GM12891 (cell line): Measurements from ENCODE around the gene SPAG9.

ENCODE experiments used
- POLR2A ChIP-seq: IDR thresholded peaks from 2 replicates; pipeline ENCODE4 v1.6.1; 2011; ENCODE audit warnings: low read depth, low read length, control low read depth
- SPI1 ChIP-seq: IDR thresholded peaks from 2 replicates; pipeline ENCODE4 v1.6.1; 2011; ENCODE audit warnings: low read depth, low read length, control low read depth

GRCh38 chr17:50995668-50996067 lies 125.0 kb downstream of the SPAG9 start:
- TF ChIP-seq SPI1 (no peak), POLR2A (no peak)
